GM15510 (cell line): ENCODE measurements around the gene FIGN.

Experiments used
- POLR2A ChIP-seq: IDR thresholded peaks from 3 replicates; pipeline ENCODE4 v1.6.1; 2011; ENCODE audit warnings: borderline replicate concordance; ENCODE audit not compliant: insufficient read length; ENCODE audit errors: extremely low read depth

FIGN gene

GRCh38 chr2:163703386-163703785 lies 32.4 kb downstream of the FIGN start:
- TF ChIP-seq POLR2A: no peak

- TF ChIP-seq POLR2A: no peak
Measured at GRCh38 chr2:163701399-163702195, 34.2 kb downstream of the FIGN start.

- no peak for TF ChIP-seq POLR2A
Measured at GRCh38 chr2:163698857-163699256, 37.0 kb downstream of the FIGN start.

- TF ChIP-seq POLR2A: no peak
Measured at GRCh38 chr2:163697846-163698637, 37.8 kb downstream of the FIGN start.

GRCh38 chr2:163697429-163697828 lies 38.4 kb downstream of the FIGN start:
- no peak for TF ChIP-seq POLR2A

GRCh38 chr2:163693484-163693883 lies 42.3 kb downstream of the FIGN start:
- TF ChIP-seq POLR2A: no peak

- no peak for TF ChIP-seq POLR2A
Measured at GRCh38 chr2:163692611-163693482, 43.0 kb downstream of the FIGN start.

- no peak for TF ChIP-seq POLR2A
Measured at GRCh38 chr2:163692081-163692480, 43.7 kb downstream of the FIGN start.

GRCh38 chr2:163690896-163691295 lies 44.9 kb downstream of the FIGN start:
- TF ChIP-seq POLR2A: no peak

- no peak for TF ChIP-seq POLR2A
Measured at GRCh38 chr2:163687217-163687616, 48.6 kb downstream of the FIGN start.

- no peak for TF ChIP-seq POLR2A
Measured at GRCh38 chr2:163686289-163686688, 49.5 kb downstream of the FIGN start.

- TF ChIP-seq POLR2A: no peak
Measured at GRCh38 chr2:163682695-163683094, 53.1 kb downstream of the FIGN start.

- TF ChIP-seq POLR2A: no peak
Measured at GRCh38 chr2:163681745-163682144, 54.1 kb downstream of the FIGN start.

- TF ChIP-seq POLR2A: no peak
Measured at GRCh38 chr2:163675388-163675787, 60.4 kb downstream of the FIGN start.

- TF ChIP-seq POLR2A: no peak
Measured at GRCh38 chr2:163673522-163673921, 62.3 kb downstream of the FIGN start.
